Measurements from ENCODE around the gene JAK2.

Gene JAK2

DNA sequence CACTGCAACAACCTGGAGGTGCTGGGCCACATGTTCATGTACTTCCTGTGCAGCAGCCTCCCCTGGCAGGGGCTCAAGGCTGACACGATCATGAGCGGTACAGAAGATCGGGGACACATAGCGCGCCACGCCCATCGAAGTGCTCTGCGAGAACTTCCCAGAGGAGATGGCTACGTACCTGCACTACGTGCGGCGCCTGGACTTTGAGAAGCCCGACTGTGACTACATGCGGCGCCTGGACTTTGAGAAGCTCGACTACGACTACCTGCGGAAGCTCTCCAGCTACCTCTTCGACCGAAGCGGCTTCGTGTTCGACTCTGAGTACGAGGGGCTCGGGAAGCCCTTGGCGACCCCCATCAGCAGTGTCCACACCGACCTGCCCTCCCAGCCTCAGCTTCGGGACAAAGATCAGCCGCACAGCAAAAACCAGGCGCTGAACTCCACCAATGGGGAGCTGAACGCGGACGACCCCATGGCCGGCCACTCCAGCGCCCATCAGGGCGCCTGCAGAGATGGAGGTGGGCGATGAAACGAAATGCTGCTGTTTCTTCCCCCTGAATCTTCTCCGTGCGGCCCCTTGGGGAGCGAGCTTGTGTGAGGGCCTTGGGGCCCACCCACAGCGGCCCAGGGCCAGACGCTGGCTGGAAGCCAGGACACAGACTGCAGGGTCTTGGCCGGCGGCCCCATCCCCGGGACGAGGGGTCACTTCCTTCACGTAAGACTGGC lies 56.5 kb downstream of the JAK2 start:
- ATAC-seq = no peak
- TF ChIP-seq RARB (CRISPR knock-in tag; IDR thresholded peaks at IDR 0.05) (no peak), ZFP30 (CRISPR knock-in tag; IDR thresholded peaks at IDR 0.05) (no peak), TOX (CRISPR knock-in tag; IDR thresholded peaks at IDR 0.05; ENCODE audit: borderline replicate concordance) (no peak), ZNF565 (CRISPR knock-in tag; conservative IDR thresholded peaks at IDR 0.05; ENCODE audit: low read depth) (no peak), ARNTL (CRISPR knock-in tag; IDR thresholded peaks at IDR 0.05; ENCODE audit: borderline replicate concordance, low read depth) (no peak), ISL1 (CRISPR knock-in tag; IDR thresholded peaks at IDR 0.05) (no peak), ZFP3 (CRISPR knock-in tag; IDR thresholded peaks at IDR 0.05) (no peak)
- TF ChIP-seq, protein P1, sequence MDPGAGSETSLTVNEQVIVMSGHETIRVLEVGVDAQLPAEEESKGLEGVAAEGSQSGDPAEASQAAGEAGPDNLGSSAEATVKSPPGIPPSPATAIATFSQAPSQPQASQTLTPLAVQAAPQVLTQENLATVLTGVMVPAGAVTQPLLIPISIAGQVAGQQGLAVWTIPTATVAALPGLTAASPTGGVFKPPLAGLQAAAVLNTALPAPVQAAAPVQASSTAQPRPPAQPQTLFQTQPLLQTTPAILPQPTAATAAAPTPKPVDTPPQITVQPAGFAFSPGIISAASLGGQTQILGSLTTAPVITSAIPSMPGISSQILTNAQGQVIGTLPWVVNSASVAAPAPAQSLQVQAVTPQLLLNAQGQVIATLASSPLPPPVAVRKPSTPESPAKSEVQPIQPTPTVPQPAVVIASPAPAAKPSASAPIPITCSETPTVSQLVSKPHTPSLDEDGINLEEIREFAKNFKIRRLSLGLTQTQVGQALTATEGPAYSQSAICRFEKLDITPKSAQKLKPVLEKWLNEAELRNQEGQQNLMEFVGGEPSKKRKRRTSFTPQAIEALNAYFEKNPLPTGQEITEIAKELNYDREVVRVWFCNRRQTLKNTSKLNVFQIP (CRISPR knock-in tag; IDR thresholded peaks at IDR 0.05; ENCODE audit: borderline replicate concordance, low read depth) = no peak
- TF ChIP-seq, protein P2, sequence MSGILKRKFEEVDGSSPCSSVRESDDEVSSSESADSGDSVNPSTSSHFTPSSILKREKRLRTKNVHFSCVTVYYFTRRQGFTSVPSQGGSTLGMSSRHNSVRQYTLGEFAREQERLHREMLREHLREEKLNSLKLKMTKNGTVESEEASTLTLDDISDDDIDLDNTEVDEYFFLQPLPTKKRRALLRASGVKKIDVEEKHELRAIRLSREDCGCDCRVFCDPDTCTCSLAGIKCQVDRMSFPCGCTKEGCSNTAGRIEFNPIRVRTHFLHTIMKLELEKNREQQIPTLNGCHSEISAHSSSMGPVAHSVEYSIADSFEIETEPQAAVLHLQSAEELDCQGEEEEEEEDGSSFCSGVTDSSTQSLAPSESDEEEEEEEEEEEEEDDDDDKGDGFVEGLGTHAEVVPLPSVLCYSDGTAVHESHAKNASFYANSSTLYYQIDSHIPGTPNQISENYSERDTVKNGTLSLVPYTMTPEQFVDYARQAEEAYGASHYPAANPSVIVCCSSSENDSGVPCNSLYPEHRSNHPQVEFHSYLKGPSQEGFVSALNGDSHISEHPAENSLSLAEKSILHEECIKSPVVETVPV (CRISPR knock-in tag; IDR thresholded peaks at IDR 0.05) = no peak

DNA sequence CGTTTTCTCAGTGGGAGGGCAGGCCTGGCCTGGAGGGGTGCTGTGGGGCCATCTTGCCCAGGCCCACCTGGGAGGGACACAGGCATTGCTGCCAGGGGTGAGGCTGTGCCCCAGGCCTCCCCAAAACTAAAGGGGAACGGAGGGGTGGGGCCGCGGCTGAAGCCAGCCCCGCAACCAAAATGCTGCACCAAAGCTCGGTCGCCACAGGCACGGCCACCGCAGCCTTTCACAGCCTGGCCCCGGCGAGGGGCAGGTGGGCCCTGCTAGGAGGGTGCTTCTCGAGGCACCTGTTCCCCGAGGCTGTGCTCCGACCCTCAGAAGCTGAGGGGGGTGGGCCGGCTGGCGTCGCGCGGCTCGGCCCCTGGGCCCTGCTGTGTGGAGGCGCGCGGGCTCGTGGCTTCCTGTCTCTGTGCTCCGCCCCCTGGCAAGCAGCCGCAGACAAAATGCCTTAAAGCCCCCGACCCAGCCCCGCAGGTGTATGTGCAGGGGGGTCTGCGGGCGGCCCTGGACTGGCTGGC lies 57.6 kb downstream of the JAK2 start:
- no peak for TF ChIP-seq TOX (CRISPR knock-in tag; IDR thresholded peaks at IDR 0.05; ENCODE audit: borderline replicate concordance)
- TF ChIP-seq PPARA (CRISPR knock-in tag; IDR thresholded peaks at IDR 0.05; ENCODE audit: borderline replicate concordance) = no peak
- TF ChIP-seq, protein P2 (CRISPR knock-in tag; IDR thresholded peaks at IDR 0.05) = no peak
- TF ChIP-seq ESRRG (CRISPR knock-in tag; IDR thresholded peaks at IDR 0.05) = no peak
- TF ChIP-seq BACH2 (CRISPR knock-in tag; IDR thresholded peaks at IDR 0.05; ENCODE audit: borderline replicate concordance) = no peak
- TF ChIP-seq ZNF565 (CRISPR knock-in tag; conservative IDR thresholded peaks at IDR 0.05; ENCODE audit: low read depth) = no peak
- no peak for TF ChIP-seq CSDC2 (CRISPR knock-in tag; IDR thresholded peaks at IDR 0.05)
- TF ChIP-seq, protein P3, sequence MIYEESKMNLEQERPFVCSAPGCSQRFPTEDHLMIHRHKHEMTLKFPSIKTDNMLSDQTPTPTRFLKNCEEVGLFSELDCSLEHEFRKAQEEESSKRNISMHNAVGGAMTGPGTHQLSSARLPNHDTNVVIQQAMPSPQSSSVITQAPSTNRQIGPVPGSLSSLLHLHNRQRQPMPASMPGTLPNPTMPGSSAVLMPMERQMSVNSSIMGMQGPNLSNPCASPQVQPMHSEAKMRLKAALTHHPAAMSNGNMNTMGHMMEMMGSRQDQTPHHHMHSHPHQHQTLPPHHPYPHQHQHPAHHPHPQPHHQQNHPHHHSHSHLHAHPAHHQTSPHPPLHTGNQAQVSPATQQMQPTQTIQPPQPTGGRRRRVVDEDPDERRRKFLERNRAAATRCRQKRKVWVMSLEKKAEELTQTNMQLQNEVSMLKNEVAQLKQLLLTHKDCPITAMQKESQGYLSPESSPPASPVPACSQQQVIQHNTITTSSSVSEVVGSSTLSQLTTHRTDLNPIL (CRISPR knock-in tag; IDR thresholded peaks at IDR 0.05; ENCODE audit: low read depth) = no peak
- TF ChIP-seq, protein P1 (CRISPR knock-in tag; IDR thresholded peaks at IDR 0.05; ENCODE audit: borderline replicate concordance, low read depth) = no peak
- TF ChIP-seq ZFP30 (CRISPR knock-in tag; IDR thresholded peaks at IDR 0.05) = no peak
- no peak for TF ChIP-seq ISL1 (CRISPR knock-in tag; IDR thresholded peaks at IDR 0.05)
- no peak for TF ChIP-seq SNAI2 (CRISPR knock-in tag; IDR thresholded peaks at IDR 0.05)
- TF ChIP-seq TCF4 (CRISPR knock-in tag; IDR thresholded peaks at IDR 0.05; ENCODE audit: borderline replicate concordance) = no peak
- no peak for TF ChIP-seq GLIS3 (CRISPR knock-in tag; IDR thresholded peaks at IDR 0.05)
- TF ChIP-seq ARNTL (CRISPR knock-in tag; IDR thresholded peaks at IDR 0.05; ENCODE audit: borderline replicate concordance, low read depth) = no peak
- no peak for TF ChIP-seq RARB (CRISPR knock-in tag; IDR thresholded peaks at IDR 0.05)
- no peak for TF ChIP-seq ZNF8 (CRISPR knock-in tag; IDR thresholded peaks at IDR 0.05)
- TF ChIP-seq, protein P4, sequence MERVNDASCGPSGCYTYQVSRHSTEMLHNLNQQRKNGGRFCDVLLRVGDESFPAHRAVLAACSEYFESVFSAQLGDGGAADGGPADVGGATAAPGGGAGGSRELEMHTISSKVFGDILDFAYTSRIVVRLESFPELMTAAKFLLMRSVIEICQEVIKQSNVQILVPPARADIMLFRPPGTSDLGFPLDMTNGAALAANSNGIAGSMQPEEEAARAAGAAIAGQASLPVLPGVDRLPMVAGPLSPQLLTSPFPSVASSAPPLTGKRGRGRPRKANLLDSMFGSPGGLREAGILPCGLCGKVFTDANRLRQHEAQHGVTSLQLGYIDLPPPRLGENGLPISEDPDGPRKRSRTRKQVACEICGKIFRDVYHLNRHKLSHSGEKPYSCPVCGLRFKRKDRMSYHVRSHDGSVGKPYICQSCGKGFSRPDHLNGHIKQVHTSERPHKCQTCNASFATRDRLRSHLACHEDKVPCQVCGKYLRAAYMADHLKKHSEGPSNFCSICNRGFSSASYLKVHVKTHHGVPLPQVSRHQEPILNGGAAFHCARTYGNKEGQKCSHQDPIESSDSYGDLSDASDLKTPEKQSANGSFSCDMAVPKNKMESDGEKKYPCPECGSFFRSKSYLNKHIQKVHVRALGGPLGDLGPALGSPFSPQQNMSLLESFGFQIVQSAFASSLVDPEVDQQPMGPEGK (CRISPR knock-in tag; IDR thresholded peaks at IDR 0.05; ENCODE audit: borderline replicate concordance) = no peak
- ATAC-seq = no peak
